NT2/D1 (cell line): ENCODE measurements around the gene FLNC.

Experiments used
- SUZ12 ChIP-seq: IDR thresholded peaks from 2 replicates; pipeline ENCODE4 v1.6.1; 2011; ENCODE audit not compliant: insufficient read length, insufficient read depth; ENCODE audit errors: extremely low read depth
- ZNF274 ChIP-seq: IDR thresholded peaks from 2 replicates; pipeline ENCODE4 v1.6.1; 2011; ENCODE audit warnings: mild to moderate bottlenecking, low read depth, low read length

DNA sequence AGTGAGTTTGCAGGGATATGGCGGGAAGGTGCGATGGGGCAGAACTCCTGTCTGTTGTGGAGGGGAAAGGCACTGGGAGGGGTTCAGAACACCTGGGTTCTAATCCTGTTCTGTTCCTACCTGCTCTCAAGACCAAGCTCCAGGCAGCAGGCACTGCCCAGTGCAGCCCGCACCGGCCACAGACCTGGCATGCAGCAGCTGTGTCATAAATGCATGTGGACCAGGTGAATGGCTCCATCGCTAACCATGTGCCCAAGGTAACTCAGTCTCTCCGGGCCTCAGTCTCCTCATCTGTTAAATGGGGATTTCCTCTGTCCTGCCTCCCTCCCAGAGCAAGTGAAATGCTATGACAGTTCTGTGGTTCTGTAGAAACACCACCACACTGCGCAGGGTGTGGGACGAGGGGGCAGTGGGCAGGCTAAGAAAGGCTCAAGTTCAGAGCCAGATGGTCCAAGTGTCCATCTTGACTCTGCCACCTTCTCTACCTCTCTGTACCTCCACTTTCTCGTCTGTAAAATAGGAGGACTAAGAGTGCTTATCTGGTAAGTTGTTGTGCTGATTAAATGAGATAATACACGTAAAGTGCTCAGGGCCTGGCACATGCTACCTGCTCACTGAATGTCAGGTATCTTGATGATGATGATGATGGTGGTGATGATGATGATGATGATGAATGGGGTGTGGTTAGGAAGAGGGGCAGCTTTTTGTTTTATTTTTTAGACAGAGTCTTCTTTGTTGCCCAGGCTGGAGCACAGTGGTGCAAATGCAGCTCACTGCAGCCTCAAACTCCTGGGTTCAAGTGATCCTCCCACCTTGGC is 55.4 kb downstream of the FLNC start:
- TF ChIP-seq ZNF274 (no peak), SUZ12 (no peak)
